Activated CD8-positive, alpha-beta T cell treated with anti-CD3 and anti-CD28 coated beads for 36 hours (primary cell): ENCODE data around the gene AP1AR. TPM values are rescaled to one million over a fixed set of nuclear protein-coding genes. Genes with fewer than 3 reads are reported as not detected.
A peak's percentile ranks its signal among the peaks of the same experiment; 100 is the strongest.

Experiments
- ATAC-seq: fragments of 200-7000 bp; cut with Tn5 transposase; one replicate; pipeline ENCODE4 v1.10.0; 2021; ENCODE audit warnings: mild to moderate bottlenecking, moderate library complexity
- CTCF ChIA-PET: fragments of 350-600 bp; sonication (Branson Sonifier 250); formaldehyde crosslinking; loops from one replicate; lab custom pipeline; 2021; ENCODE audit warnings: antibody characterized with exemption; lab: Charles Lee
- POLR2A ChIA-PET: fragments of 350-600 bp; sonication (Branson Sonifier 250); formaldehyde crosslinking; loops from one replicate; lab custom pipeline; 2021; ENCODE audit warnings: antibody characterized with exemption; lab: Charles Lee
- DNase-seq: peaks from one replicate; pipeline ENCODE4 v3.0.0-alpha.2; 2020
- H3K27ac Mint-ChIP-seq: one replicate; pipeline ENCODE4 v1.8.0; 2021; ENCODE audit warnings: mild to moderate bottlenecking, mixed read lengths
- H3K27me3 Mint-ChIP-seq: one replicate; pipeline ENCODE4 v1.8.0; 2021; ENCODE audit warnings: mixed read lengths
- H3K36me3 Mint-ChIP-seq: one replicate; pipeline ENCODE4 v1.8.0; 2021; ENCODE audit warnings: low read depth, mixed read lengths
- H3K4me1 Mint-ChIP-seq: one replicate; pipeline ENCODE4 v1.8.0; 2021; ENCODE audit warnings: low read depth, mixed read lengths
- H3K4me3 Mint-ChIP-seq: one replicate; pipeline ENCODE4 v1.8.0; 2021; ENCODE audit warnings: mild to moderate bottlenecking, moderate library complexity, mixed read lengths
- H3K9me3 Mint-ChIP-seq: one replicate; pipeline ENCODE4 v1.8.0; 2021; ENCODE audit warnings: mixed read lengths
- intact Hi-C: fragments of 100-400 bp; cut with micrococcal nuclease; formaldehyde crosslinking; loops from one replicate; pipeline ENCODE4 v1.10.0; 2022
- total RNA-seq, 2 experiments: library from RNA; stranded (reverse); gene quantifications; one replicate each; pipeline ENCODE4 v1.2.3, GENCODE V29; 2021
- TF ChIP-seq, protein P1 (sequence below): fragments of 200-600 bp; IDR thresholded peaks from one replicate; pipeline ENCODE4 v1.8.0; 2022; ENCODE audit warnings: antibody characterized with exemption, mild to moderate bottlenecking

Gene AP1AR
- total RNA-seq, 2 experiments from 2014 or later: 15.5 to 17.7 TPM

DNA sequence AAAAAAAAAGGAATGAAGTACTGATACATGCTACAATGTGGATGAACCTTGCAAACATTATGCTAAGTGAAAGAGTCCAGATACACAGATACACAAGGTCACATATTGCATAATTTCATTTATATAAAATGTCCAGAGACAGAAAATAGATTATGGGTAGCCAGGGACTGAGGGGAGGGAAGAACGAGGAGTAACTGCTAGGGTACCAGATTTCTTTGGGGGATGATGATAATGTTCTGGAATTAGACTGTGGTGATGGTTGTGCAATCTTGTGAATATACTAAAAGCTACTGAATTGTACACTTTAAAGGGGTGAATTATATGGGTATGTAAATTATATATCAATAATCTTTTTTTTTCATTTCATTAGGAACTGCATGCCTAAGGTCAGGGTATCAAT, 20.8 kb upstream of the AP1AR start:
- Mint-ChIP-seq H3K9me3 (no peaks in the 10 kb centered on the region), H3K36me3 (no peaks in the 10 kb centered on the region), H3K27me3 (no peaks in the 10 kb centered on the region), H3K27ac (no peak overlapping the region), H3K4me3 (no peak overlapping the region), H3K4me1 (peaks cover 9% of the 10 kb centered on the region)
- ChIA-PET POLR2A (no interaction called here), CTCF (no interaction called here)
- no peak for DNase-seq
- no peak for ATAC-seq
- intact Hi-C loops: no loop called here
- TF ChIP-seq, protein P1, sequence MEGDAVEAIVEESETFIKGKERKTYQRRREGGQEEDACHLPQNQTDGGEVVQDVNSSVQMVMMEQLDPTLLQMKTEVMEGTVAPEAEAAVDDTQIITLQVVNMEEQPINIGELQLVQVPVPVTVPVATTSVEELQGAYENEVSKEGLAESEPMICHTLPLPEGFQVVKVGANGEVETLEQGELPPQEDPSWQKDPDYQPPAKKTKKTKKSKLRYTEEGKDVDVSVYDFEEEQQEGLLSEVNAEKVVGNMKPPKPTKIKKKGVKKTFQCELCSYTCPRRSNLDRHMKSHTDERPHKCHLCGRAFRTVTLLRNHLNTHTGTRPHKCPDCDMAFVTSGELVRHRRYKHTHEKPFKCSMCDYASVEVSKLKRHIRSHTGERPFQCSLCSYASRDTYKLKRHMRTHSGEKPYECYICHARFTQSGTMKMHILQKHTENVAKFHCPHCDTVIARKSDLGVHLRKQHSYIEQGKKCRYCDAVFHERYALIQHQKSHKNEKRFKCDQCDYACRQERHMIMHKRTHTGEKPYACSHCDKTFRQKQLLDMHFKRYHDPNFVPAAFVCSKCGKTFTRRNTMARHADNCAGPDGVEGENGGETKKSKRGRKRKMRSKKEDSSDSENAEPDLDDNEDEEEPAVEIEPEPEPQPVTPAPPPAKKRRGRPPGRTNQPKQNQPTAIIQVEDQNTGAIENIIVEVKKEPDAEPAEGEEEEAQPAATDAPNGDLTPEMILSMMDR: no peak

- H3K36me3 Mint-ChIP-seq: no peaks in the 10 kb centered on the region
- DNase-seq: no peak
- ChIA-PET POLR2A (no interaction called here), CTCF (interaction anchor here (1.1 to 4.4 kb wide), 9 partner anchors 10 to 311 kb away, joined by 3 to 17 read pairs (median 4); partner anchors contain the start of gene AP1AR)
- no peak for ATAC-seq
- H3K4me1 Mint-ChIP-seq: peaks cover 9% of the 10 kb centered on the region
- no peak overlapping the region for H3K27ac Mint-ChIP-seq
- TF ChIP-seq, protein P1: no peak
- intact Hi-C loops: no loop called here
- no peak overlapping the region for H3K4me3 Mint-ChIP-seq
- H3K27me3 Mint-ChIP-seq: no peaks in the 10 kb centered on the region
- no peaks in the 10 kb centered on the region for H3K9me3 Mint-ChIP-seq
These were observed 18.5 kb upstream of the AP1AR start for GRCh38 chr4:112213091-112213490.

DNA sequence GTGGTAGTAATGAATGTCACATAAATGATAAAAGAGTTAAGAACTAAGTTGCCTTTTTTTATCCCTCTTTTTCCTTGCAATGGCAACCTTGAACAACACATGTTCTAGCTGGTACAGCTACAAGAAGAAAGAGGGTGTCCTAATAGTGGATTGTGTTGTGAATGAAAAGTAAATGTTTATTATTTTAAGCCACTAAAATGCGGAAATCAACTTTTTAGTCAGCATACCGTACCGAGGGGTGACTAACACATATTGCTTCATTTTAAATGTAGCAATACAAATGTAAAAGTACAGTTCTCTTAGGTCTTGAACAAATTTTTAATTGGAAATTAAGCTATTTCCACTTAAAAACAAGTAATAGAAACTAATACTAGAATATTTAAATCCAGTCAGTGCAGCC, 17.7 kb upstream of the AP1AR start:
- ChIA-PET POLR2A (no interaction called here), CTCF (interaction anchor here (1.1 to 4.4 kb wide), 10 partner anchors 9 to 310 kb away, joined by 3 to 17 read pairs (median 6); partner anchors contain the start of gene AP1AR)
- intact Hi-C loops: no loop called here

GRCh38 chr4:112214390-112215264, 17.0 kb upstream of the AP1AR start:
- H3K4me3 Mint-ChIP-seq: no peak overlapping the region
- no peaks in the 10 kb centered on the region for H3K27me3 Mint-ChIP-seq
- H3K36me3 Mint-ChIP-seq: no peaks in the 10 kb centered on the region
- no peak for DNase-seq
- intact Hi-C loops: no loop called here
- no peak overlapping the region for H3K27ac Mint-ChIP-seq
- ATAC-seq: peak; percentile 75
- TF ChIP-seq, protein P1: peak; percentile 63
- H3K4me1 Mint-ChIP-seq: peaks cover 9% of the 10 kb centered on the region
- CTCF ChIA-PET: interaction anchor here (0.6 to 4.4 kb wide), 11 partner anchors 8 to 309 kb away, joined by 3 to 17 read pairs (median 5); partner anchors contain the start of gene AP1AR
- POLR2A ChIA-PET: no interaction called here
- no peaks in the 10 kb centered on the region for H3K9me3 Mint-ChIP-seq

More for the DNA sequence above, 17.7 kb upstream of the AP1AR start:
- TF ChIP-seq, protein P1: no peak
- Mint-ChIP-seq H3K9me3 (no peaks in the 10 kb centered on the region), H3K27me3 (no peaks in the 10 kb centered on the region), H3K4me3 (no peak overlapping the region), H3K36me3 (no peaks in the 10 kb centered on the region), H3K4me1 (peaks cover 9% of the 10 kb centered on the region), H3K27ac (no peak overlapping the region)
- DNase-seq (no peak), ATAC-seq (no peak)
